GM21447 (cell line): ENCODE results near the gene PNLDC1.
"Not testable (repeated sequence)": the region's sequence is repeated elsewhere in the genome, so short reads cannot be mapped to it uniquely, and the experiment has no call there.

Experiments
- ATAC-seq: cut with Tn5 transposase; IDR thresholded peaks from one replicate; pipeline ENCODE4 v1.9.1; 2021; ENCODE audit not compliant: unreplicated experiment

Gene PNLDC1

GRCh38 chr6:159842035-159842434 lies 42.0 kb downstream of the PNLDC1 start:
- no peak for ATAC-seq

GRCh38 chr6:159844737-159845645 lies 44.9 kb downstream of the PNLDC1 start:
- ATAC-seq = no peak

GRCh38 chr6:159848552-159848951 lies 48.5 kb downstream of the PNLDC1 start:
- ATAC-seq = not testable (repeated sequence)

GRCh38 chr6:159849851-159850250 lies 49.8 kb downstream of the PNLDC1 start:
- ATAC-seq = not testable (repeated sequence)

GRCh38 chr6:159852877-159853276 lies 52.8 kb downstream of the PNLDC1 start:
- ATAC-seq = no peak

GRCh38 chr6:159853754-159854153 lies 53.7 kb downstream of the PNLDC1 start:
- no peak for ATAC-seq

- no peak for ATAC-seq
Observed at GRCh38 chr6:159854959-159855358, 54.9 kb downstream of the PNLDC1 start.

- ATAC-seq = no peak
Observed at GRCh38 chr6:159858259-159858658, 58.2 kb downstream of the PNLDC1 start.

GRCh38 chr6:159860482-159860881 lies 60.4 kb downstream of the PNLDC1 start:
- no peak for ATAC-seq

- ATAC-seq = no peak
Observed at GRCh38 chr6:159862103-159862502, 62.0 kb downstream of the PNLDC1 start.

GRCh38 chr6:159863341-159863740 lies 63.3 kb downstream of the PNLDC1 start:
- ATAC-seq = not testable (repeated sequence)

GRCh38 chr6:159865226-159865920 lies 65.3 kb downstream of the PNLDC1 start:
- ATAC-seq = no peak

- ATAC-seq = no peak
Observed at GRCh38 chr6:159866286-159867247, 66.5 kb downstream of the PNLDC1 start.
